Peyer's patch (tissue), 4 donors: ENCODE results near the gene METTL16. TPM values are rescaled to one million over a fixed set of nuclear protein-coding genes. Genes with fewer than 3 reads are reported as not detected.
A peak's percentile ranks its signal among the peaks of the same experiment; 100 is the strongest.

ENCODE experiments used
- DNase-seq, 3 donors: peaks; one replicate each; pipeline ENCODE4 v3.0.0-alpha.2; 2017 to 2019
- H3K27ac ChIP-seq, 4 donors: fragments of 200-600 bp; sonication (generic); one replicate each; pipeline ENCODE4 v1.5.1; 2016 to 2019
- H3K27me3 ChIP-seq, 2 donors: fragments of 200-600 bp; sonication (generic); one replicate each; pipeline ENCODE4 v1.5.1; 2019
- H3K36me3 ChIP-seq, 3 donors: fragments of 200-600 bp; sonication (generic); one replicate each; pipeline ENCODE4 v1.5.1; 2016 to 2019
- H3K4me1 ChIP-seq, 4 donors: fragments of 200-600 bp; sonication (generic); one replicate each; pipeline ENCODE4 v1.5.1; 2016 to 2019
- H3K4me3 ChIP-seq, 4 donors: fragments of 200-600 bp; sonication (generic); 1 replicate in 3 of 4; 2 replicates in 1 of 4; pipeline ENCODE4 v1.5.1; 2016 to 2019; ENCODE audit warnings: mild to moderate bottlenecking in 1 of 4
- H3K9me3 ChIP-seq, 4 donors: fragments of 200-600 bp; sonication (generic); one replicate each; pipeline ENCODE4 v1.5.1; 2016 to 2019; ENCODE audit warnings: mild to moderate bottlenecking in 1 of 4
- POLR2A ChIP-seq, 2 donors: fragments of 450-650 bp; IDR thresholded peaks; one replicate each; pipeline ENCODE4 v1.5.1; 2017; ENCODE audit warnings: antibody characterized with exemption in 2 of 2, mild to moderate bottlenecking in 2 of 2, moderate library complexity in 2 of 2
- total RNA-seq, 4 donors: library from RNA; depleted of rRNA; stranded (reverse); fragments of >200 nt; gene quantifications; one replicate each; pipeline ENCODE4 v1.1.0, GENCODE V29; 2016
- TF ChIP-seq, protein P1 (sequence below), 6 experiments: fragments of 450-650 bp in 4 of 6; fragments of 200-600 bp in 2 of 6; sonication (generic) in 1 of 6; IDR thresholded peaks; one replicate each; pipeline ENCODE4 v1.5.1; 2017 to 2019; ENCODE audit warnings: antibody characterized with exemption in 6 of 6, mild to moderate bottlenecking in 3 of 6, moderate library complexity in 1 of 6

METTL16 gene
- total RNA-seq, 4 donors from 2014 or later, result 24.0 to 29.7 (median 27.9) TPM

- DNase-seq, result peak in 2 of 3 donors; percentile 68 to 79
- TF ChIP-seq, protein P1, sequence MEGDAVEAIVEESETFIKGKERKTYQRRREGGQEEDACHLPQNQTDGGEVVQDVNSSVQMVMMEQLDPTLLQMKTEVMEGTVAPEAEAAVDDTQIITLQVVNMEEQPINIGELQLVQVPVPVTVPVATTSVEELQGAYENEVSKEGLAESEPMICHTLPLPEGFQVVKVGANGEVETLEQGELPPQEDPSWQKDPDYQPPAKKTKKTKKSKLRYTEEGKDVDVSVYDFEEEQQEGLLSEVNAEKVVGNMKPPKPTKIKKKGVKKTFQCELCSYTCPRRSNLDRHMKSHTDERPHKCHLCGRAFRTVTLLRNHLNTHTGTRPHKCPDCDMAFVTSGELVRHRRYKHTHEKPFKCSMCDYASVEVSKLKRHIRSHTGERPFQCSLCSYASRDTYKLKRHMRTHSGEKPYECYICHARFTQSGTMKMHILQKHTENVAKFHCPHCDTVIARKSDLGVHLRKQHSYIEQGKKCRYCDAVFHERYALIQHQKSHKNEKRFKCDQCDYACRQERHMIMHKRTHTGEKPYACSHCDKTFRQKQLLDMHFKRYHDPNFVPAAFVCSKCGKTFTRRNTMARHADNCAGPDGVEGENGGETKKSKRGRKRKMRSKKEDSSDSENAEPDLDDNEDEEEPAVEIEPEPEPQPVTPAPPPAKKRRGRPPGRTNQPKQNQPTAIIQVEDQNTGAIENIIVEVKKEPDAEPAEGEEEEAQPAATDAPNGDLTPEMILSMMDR (IDR thresholded peaks at IDR 0.05), result no peak
- peak in 1 of 2 donors; percentile 75 for TF ChIP-seq POLR2A (IDR thresholded peaks at IDR 0.05)
- H3K9me3 ChIP-seq, result no peaks in the 10 kb centered on the region
- peaks cover 22 to 63% (median 46%) of the 10 kb centered on the region in 4 donors for H3K4me1 ChIP-seq
- no peaks in the 10 kb centered on the region for H3K36me3 ChIP-seq
- no peaks in the 10 kb centered on the region for H3K27me3 ChIP-seq
- H3K4me3 ChIP-seq, result peak overlapping the region; percentile 59 to 93 (median 83)
- peak overlapping the region; percentile 93 to 100 (median 96) for H3K27ac ChIP-seq
Measured at GRCh38 chr17:2398655-2399571, 112.8 kb downstream of the METTL16 start.

DNA sequence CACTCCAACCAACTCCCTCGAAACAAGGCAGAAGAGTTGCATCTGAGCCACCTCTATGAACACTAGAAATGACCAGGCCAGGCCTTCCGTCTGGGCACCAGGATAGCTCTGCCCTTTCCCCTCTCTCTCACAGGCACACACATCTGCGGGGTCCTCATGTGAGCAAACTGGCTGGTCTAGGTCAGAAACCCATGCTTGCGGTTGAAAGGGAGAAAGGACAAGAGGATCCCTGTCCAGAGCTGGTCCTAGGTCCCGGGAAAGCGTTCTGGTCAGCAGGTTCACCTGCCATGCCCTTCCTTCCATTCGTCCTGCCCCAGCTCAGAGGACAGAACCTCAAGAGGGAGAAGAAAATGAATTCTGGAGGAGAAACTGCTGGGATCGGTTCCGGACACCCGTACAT is 113.5 kb downstream of the METTL16 start:
- Histone ChIP-seq H3K27me3 (no peaks in the 10 kb centered on the region), H3K36me3 (no peaks in the 10 kb centered on the region), H3K4me3 (peak overlapping the region in 2 of 4 donors; percentile 59 to 93), H3K27ac (peak overlapping the region; percentile 93 to 100 (median 96)), H3K9me3 (no peaks in the 10 kb centered on the region), H3K4me1 (peaks cover 22 to 60% (median 44%) of the 10 kb centered on the region in 4 donors)
- TF ChIP-seq, protein P1 (IDR thresholded peaks at IDR 0.05), result no peak
- no peak for TF ChIP-seq POLR2A (IDR thresholded peaks at IDR 0.05)
- DNase-seq, result no peak

- no peaks in the 10 kb centered on the region for H3K36me3 ChIP-seq
- no peak for DNase-seq
- H3K27me3 ChIP-seq, result no peaks in the 10 kb centered on the region
- TF ChIP-seq, protein P1 (IDR thresholded peaks at IDR 0.05), result no peak
- TF ChIP-seq POLR2A (IDR thresholded peaks at IDR 0.05), result no peak
- peak overlapping the region; percentile 85 to 100 (median 96) for H3K27ac ChIP-seq
- H3K9me3 ChIP-seq, result no peaks in the 10 kb centered on the region
- peaks cover 22 to 60% (median 40%) of the 10 kb centered on the region in 4 donors for H3K4me1 ChIP-seq
- H3K4me3 ChIP-seq, result peak overlapping the region in 3 of 4 donors; percentile 24 to 40 (median 36)
Measured at GRCh38 chr17:2397247-2398171, 114.2 kb downstream of the METTL16 start.

GRCh38 chr17:2396568-2397246 is 115.0 kb downstream of the METTL16 start:
- Histone ChIP-seq H3K4me3 (peak overlapping the region; percentile 10 to 40 (median 30)), H3K4me1 (peaks cover 27 to 57% (median 42%) of the 10 kb centered on the region in 4 donors), H3K27me3 (no peaks in the 10 kb centered on the region), H3K36me3 (no peaks in the 10 kb centered on the region), H3K9me3 (no peaks in the 10 kb centered on the region), H3K27ac (peak overlapping the region; percentile 85 to 100 (median 96))
- TF ChIP-seq POLR2A (IDR thresholded peaks at IDR 0.05), result peak; percentile 40 to 70
- TF ChIP-seq, protein P1 (IDR thresholded peaks at IDR 0.05), result no peak
- peak; percentile 80 to 94 (median 91) for DNase-seq

GRCh38 chr17:2396192-2396567 is 115.5 kb downstream of the METTL16 start:
- H3K27ac ChIP-seq, result peak overlapping the region; percentile 85 to 100 (median 96)
- no peaks in the 10 kb centered on the region for H3K9me3 ChIP-seq
- no peaks in the 10 kb centered on the region for H3K27me3 ChIP-seq
- no peak for DNase-seq
- TF ChIP-seq, protein P1 (IDR thresholded peaks at IDR 0.05), result no peak
- no peak for TF ChIP-seq POLR2A (IDR thresholded peaks at IDR 0.05)
- H3K4me1 ChIP-seq, result peaks cover 27 to 63% (median 47%) of the 10 kb centered on the region in 4 donors
- H3K4me3 ChIP-seq, result peak overlapping the region; percentile 10 to 40 (median 30)
- H3K36me3 ChIP-seq, result no peaks in the 10 kb centered on the region
